ENCODE results near the gene SMYD4.
"Not testable (repeated sequence)": the region's sequence is repeated elsewhere in the genome, so short reads cannot be mapped to it uniquely, and the experiment has no call there.

The SMYD4 gene

GRCh38 chr17:1871756-1872155 lies 42.1 kb upstream of the SMYD4 start:
- Histone ChIP-seq H3K4me3 (no peak overlapping the region), H3K27ac (no peak overlapping the region)
- no peak for DNase-seq (ENCODE audit: low spot score)
- TF ChIP-seq, protein P1, sequence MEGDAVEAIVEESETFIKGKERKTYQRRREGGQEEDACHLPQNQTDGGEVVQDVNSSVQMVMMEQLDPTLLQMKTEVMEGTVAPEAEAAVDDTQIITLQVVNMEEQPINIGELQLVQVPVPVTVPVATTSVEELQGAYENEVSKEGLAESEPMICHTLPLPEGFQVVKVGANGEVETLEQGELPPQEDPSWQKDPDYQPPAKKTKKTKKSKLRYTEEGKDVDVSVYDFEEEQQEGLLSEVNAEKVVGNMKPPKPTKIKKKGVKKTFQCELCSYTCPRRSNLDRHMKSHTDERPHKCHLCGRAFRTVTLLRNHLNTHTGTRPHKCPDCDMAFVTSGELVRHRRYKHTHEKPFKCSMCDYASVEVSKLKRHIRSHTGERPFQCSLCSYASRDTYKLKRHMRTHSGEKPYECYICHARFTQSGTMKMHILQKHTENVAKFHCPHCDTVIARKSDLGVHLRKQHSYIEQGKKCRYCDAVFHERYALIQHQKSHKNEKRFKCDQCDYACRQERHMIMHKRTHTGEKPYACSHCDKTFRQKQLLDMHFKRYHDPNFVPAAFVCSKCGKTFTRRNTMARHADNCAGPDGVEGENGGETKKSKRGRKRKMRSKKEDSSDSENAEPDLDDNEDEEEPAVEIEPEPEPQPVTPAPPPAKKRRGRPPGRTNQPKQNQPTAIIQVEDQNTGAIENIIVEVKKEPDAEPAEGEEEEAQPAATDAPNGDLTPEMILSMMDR (IDR thresholded peaks at IDR 0.05) = no peak

GRCh38 chr17:1870592-1870991 lies 40.9 kb upstream of the SMYD4 start:
- Histone ChIP-seq H3K4me3 (no peak overlapping the region), H3K27ac (no peak overlapping the region)
- TF ChIP-seq, protein P1 (IDR thresholded peaks at IDR 0.05) = no peak
- DNase-seq (ENCODE audit: low spot score) = no peak

GRCh38 chr17:1868090-1868489 lies 38.4 kb upstream of the SMYD4 start:
- TF ChIP-seq, protein P1 (IDR thresholded peaks at IDR 0.05) = no peak
- no peak for DNase-seq (ENCODE audit: low spot score)
- Histone ChIP-seq H3K4me3 (no peak overlapping the region), H3K27ac (no peak overlapping the region)

DNA sequence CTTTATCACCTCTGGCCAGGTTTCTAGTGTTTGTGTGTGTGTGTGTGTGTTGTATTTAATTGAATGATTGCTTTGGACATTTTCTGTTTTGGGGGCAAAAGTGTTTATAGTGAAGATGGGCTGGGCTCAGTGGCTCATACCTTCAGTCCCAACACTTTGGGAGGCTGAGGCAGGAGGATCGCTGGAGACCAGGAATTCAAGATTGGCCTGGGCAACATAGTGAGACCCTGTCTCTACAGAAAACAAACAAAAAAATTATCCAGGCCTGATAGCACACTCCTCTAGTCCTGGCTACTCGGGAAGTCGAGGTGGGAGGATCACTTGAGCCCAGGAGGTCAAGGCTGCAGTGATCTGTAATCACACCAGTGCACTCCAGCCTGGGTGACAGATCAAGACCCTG lies 37.6 kb upstream of the SMYD4 start:
- H3K27ac ChIP-seq = no peak overlapping the region
- TF ChIP-seq, protein P1 (IDR thresholded peaks at IDR 0.05) = no peak
- H3K4me3 ChIP-seq = no peak overlapping the region
- no peak for DNase-seq (ENCODE audit: low spot score)

DNA sequence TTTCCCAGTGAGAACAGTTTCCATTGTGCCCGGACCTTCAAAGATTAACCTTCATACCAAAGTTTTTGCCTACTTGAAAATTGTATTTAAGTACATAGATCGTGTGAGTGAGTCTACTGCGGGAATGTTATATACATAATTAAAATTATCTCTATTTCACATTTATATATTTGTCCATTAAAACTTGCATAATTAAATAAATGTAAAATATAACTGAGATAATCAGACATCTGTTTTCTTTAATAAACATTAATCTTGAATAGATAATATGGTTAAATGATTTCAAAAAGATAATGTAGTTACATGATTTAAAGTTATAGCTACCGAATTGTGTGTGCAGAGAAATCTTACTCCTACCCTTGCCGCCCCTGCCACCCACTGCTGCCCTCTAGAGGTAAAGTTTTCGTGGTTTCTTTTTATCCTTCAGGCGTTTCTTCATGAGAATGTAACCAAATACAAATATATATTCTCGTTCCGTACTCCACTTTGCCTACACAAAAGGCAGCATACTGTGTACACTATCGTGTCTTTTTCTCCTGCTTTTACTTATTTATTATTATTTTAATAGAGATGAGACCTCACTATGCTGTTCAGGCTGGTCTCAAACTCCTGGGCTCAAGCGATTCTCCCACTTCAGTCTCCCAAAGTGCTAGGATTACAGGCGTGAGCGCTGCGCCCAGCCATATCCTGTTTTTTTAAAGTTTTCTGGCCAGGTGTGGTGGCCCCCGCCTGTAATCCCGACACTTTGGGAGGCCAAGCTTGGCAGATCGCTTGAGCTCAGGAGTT lies 35.7 kb upstream of the SMYD4 start:
- DNase-seq (ENCODE audit: low spot score) = no peak
- Histone ChIP-seq H3K27ac (no peak overlapping the region), H3K4me3 (no peak overlapping the region)
- TF ChIP-seq, protein P1 (IDR thresholded peaks at IDR 0.05) = peak; percentile 26

GRCh38 chr17:1861391-1862010 lies 31.8 kb upstream of the SMYD4 start:
- peak overlapping the region in 1 of 2 donors; percentile 25 for H3K27ac ChIP-seq
- DNase-seq (ENCODE audit: low spot score) = no peak
- H3K4me3 ChIP-seq = no peak overlapping the region
- TF ChIP-seq, protein P1 (IDR thresholded peaks at IDR 0.05) = no peak

DNA sequence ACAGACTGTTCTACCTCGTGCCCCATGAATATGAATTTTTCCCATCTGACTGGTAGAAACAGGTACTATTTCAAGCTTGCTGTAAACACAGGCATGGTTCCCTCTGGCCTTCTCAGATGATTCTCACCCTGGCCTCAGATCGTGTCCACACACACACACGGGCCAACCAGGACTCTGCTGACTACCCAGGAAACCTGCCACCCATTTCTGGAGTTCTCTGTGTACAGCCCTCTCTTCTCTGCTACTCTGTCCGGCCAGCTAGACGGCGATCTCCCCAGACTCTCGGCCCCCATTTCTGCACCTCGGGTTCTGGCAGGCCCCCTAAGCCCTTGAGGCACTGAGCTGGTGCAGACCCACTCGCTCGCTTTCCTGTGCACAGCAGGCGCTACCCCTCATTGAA lies 31.3 kb upstream of the SMYD4 start:
- Histone ChIP-seq H3K4me3 (no peak overlapping the region), H3K27ac (peak overlapping the region in 1 of 2 donors; percentile 25)
- DNase-seq (ENCODE audit: low spot score) = no peak
- TF ChIP-seq, protein P1 (IDR thresholded peaks at IDR 0.05) = no peak

DNA sequence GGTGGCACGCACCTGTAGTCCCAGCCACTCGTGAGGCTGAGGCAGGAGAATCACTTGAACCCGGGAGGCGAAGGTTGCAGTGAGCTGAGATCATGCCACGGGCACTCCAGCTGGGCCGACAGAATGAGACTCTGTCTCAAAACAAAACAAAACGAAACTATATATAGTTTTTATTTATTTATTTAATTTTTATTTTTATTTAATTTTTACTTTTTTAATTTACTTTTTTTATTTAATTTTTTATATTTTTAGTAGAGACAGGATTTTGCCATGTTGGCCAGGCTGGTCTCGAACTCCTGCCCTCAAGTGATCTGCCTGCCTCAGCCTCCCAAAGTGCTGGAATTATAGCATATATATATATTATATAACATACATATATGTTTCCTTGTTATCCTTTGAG lies 26.8 kb upstream of the SMYD4 start:
- H3K4me3 ChIP-seq; H3K27ac ChIP-seq; DNase-seq (ENCODE audit: low spot score): not testable (repeated sequence)

Data from coronary artery (tissue), 2 donors.